ENCODE measurements around the gene ABAT. TPM values are rescaled to one million over a fixed set of nuclear protein-coding genes. Genes with fewer than 3 reads are reported as not detected.
"Not testable (repeated sequence)": the region's sequence is repeated elsewhere in the genome, so short reads cannot be mapped to it uniquely, and the experiment has no call there.

Gene ABAT
- total RNA-seq, 4 donors from 2014 or later, result 8.3 to 33.5 (median 29.0) TPM

- not testable (repeated sequence) for H3K4me3 ChIP-seq, H3K9me3 ChIP-seq, H3K27me3 ChIP-seq, H3K4me1 ChIP-seq, H3K27ac ChIP-seq, DNase-seq
- peaks cover 0 to 13% (median 0%) of the 10 kb centered on the region in 3 donors for H3K36me3 ChIP-seq
- peak in 1 of 6 experiments; percentile 4 for TF ChIP-seq CTCF (IDR thresholded peaks at IDR 0.05)
Observed at GRCh38 chr16:8651958-8652357, 22.5 kb upstream of the ABAT start.

- Histone ChIP-seq H3K9me3 (no peaks in the 10 kb centered on the region), H3K27ac (no peak overlapping the region), H3K27me3 (no peaks in the 10 kb centered on the region), H3K4me1 (no peaks in the 10 kb centered on the region), H3K4me3 (no peak overlapping the region), H3K36me3 (no peaks in the 10 kb centered on the region)
- TF ChIP-seq POLR2A (IDR thresholded peaks at IDR 0.05) (no peak), CTCF (IDR thresholded peaks at IDR 0.05) (peak in 4 of 6 experiments; percentile 30 to 66 (median 51))
- DNase-seq, result peak in 1 of 3 donors; percentile 74
Observed at GRCh38 chr16:8655184-8655717, 19.2 kb upstream of the ABAT start.

- no peak for TF ChIP-seq POLR2A (IDR thresholded peaks at IDR 0.05)
Observed at GRCh38 chr16:8656376-8656775, 18.0 kb upstream of the ABAT start.

GRCh38 chr16:8660841-8661301 lies 13.5 kb upstream of the ABAT start:
- peak; percentile 42 to 86 (median 79) for DNase-seq
- no peaks in the 10 kb centered on the region for H3K27me3 ChIP-seq

More at GRCh38 chr16:8656376-8656775, 18.0 kb upstream of the ABAT start:
- H3K4me3 ChIP-seq, result no peak overlapping the region
- no peak overlapping the region for H3K27ac ChIP-seq
- no peaks in the 10 kb centered on the region for H3K4me1 ChIP-seq
- H3K9me3 ChIP-seq, result no peaks in the 10 kb centered on the region
- no peaks in the 10 kb centered on the region for H3K36me3 ChIP-seq
- no peak for DNase-seq
- no peaks in the 10 kb centered on the region for H3K27me3 ChIP-seq

GRCh38 chr16:8661703-8662102 lies 12.7 kb upstream of the ABAT start:
- Histone ChIP-seq H3K9me3 (no peaks in the 10 kb centered on the region), H3K4me1 (no peaks in the 10 kb centered on the region), H3K36me3 (no peaks in the 10 kb centered on the region), H3K27ac (no peak overlapping the region), H3K4me3 (no peak overlapping the region), H3K27me3 (no peaks in the 10 kb centered on the region)
- no peak for DNase-seq
- TF ChIP-seq CTCF (IDR thresholded peaks at IDR 0.05) (no peak), POLR2A (IDR thresholded peaks at IDR 0.05) (no peak)

More at GRCh38 chr16:8660841-8661301, 13.5 kb upstream of the ABAT start:
- Histone ChIP-seq H3K4me1 (no peaks in the 10 kb centered on the region), H3K36me3 (no peaks in the 10 kb centered on the region), H3K27ac (no peak overlapping the region), H3K9me3 (no peaks in the 10 kb centered on the region), H3K4me3 (no peak overlapping the region)
- no peak for TF ChIP-seq POLR2A (IDR thresholded peaks at IDR 0.05)
- peak in 5 of 6 experiments; percentile 15 to 89 (median 80) for TF ChIP-seq CTCF (IDR thresholded peaks at IDR 0.05)

GRCh38 chr16:8663192-8664089 lies 11.0 kb upstream of the ABAT start:
- Histone ChIP-seq H3K4me1 (no peaks in the 10 kb centered on the region), H3K27me3 (no peaks in the 10 kb centered on the region), H3K4me3 (no peak overlapping the region), H3K9me3 (no peaks in the 10 kb centered on the region), H3K36me3 (no peaks in the 10 kb centered on the region), H3K27ac (no peak overlapping the region)
- no peak for DNase-seq
- TF ChIP-seq CTCF (IDR thresholded peaks at IDR 0.05) (no peak), POLR2A (IDR thresholded peaks at IDR 0.05) (no peak)

Data from Peyer's patch (tissue), 4 donors.